ENCODE measurements around the gene GPC2.
"Not testable (repeated sequence)": the region's sequence is repeated elsewhere in the genome, so short reads cannot be mapped to it uniquely, and the experiment has no call there.

The GPC2 gene, protein sequence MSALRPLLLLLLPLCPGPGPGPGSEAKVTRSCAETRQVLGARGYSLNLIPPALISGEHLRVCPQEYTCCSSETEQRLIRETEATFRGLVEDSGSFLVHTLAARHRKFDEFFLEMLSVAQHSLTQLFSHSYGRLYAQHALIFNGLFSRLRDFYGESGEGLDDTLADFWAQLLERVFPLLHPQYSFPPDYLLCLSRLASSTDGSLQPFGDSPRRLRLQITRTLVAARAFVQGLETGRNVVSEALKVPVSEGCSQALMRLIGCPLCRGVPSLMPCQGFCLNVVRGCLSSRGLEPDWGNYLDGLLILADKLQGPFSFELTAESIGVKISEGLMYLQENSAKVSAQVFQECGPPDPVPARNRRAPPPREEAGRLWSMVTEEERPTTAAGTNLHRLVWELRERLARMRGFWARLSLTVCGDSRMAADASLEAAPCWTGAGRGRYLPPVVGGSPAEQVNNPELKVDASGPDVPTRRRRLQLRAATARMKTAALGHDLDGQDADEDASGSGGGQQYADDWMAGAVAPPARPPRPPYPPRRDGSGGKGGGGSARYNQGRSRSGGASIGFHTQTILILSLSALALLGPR

DNA sequence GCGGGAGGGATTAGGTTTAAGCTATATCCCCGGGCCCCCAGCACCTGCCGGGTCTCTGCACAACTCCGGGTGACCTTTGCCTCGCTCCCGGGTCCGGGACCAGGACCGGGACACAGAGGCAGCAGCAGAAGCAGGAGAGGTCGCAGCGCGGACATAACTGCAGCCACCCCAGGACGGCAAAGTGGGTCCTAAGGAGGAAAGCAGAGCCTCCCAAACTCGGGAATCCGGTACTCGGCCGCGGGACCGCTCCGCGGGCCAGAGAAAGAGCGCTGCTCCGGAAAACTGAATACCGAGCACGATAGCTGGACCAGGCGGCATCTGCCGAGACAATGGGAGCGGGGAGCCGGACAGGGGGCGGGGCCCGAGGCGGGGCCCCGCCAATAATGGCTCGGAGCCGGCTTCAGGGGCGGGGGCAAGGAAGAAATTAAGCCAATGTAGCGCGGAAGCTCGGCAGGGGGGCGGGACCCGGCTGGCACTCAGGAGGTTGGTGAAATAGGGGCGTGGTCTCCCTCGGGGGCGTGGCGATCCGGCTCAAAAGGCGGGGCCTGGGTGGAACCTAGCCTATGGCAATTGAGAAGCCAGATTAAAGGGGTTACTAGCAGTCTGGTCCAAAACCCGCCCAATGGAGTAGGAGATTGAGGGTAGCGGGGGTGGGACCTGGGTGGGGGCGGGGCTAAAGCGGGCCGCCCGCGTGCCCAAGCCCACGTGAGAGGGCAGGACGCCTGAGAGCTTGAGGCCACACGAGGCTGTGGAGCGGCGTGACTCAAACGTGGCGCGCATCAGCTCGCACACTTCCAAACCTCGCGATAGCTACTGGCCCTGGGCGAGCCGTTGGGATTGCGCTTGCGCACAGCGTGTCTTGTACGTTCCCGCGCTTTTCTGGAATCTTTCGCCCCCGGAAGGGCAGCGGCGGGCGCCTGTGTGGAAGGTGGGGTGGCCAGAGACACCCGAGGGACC lies at the start of gene GPC2, which contains the start of gene STAG3:
TSS of gene GPC2 (minus strand) at position 337 of the 957 bp plus-strand sequence. CDS start at position 155, 182 bp downstream.
TSS of gene STAG3 (plus strand) at position 874 of the 957 bp plus-strand sequence. CDS start 2,639 bp downstream, outside the sequence.
- DNase-seq = no peak

DNA sequence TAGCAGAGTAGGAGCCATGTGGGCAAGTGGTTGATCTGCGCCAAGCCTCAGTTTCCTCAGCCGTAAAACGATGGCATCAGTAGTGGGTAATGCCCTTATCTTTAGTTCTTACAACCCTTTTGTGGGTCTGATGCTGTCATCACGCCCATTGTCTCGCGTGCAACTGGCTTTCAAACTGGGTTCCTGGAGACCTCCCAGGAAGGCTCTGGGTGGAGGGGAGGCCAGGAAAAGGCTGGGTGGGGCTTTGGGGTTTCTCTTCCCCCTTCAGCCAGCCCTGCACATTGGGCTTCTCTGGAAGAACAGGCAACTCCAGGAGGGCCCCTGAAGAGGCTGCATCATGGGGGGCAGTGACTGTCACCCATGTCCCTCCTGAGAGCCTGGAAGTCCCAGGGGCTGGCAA lies 47.7 kb upstream of the GPC2 start:
- not testable (repeated sequence) for DNase-seq

DNA sequence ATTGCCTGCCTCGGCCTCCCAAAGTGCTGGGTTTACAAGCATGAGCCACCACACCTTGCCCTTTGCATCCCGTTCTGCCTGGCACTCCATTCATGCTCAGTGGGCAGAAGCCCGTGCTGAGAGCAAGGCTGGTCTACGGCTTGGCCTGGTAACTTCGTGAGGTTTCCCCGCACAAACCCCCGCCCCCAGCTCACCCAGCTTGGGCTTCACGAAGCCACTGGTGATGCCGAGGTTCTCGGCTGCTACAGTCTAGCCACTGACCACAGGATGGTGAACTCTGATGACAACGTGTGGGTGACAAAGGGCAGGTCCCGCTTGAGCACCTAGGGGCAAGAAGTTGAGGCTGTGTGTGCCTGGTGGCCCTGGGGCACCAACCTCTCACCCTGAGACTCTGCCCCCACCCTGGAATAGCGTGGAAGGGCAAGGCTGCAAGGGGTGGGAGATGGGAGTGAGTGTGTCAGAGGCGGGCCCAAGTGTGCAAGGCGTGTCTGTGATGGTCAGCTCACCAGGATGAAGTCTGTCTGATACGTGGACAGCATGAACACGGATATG lies 46.3 kb upstream of the GPC2 start:
- DNase-seq = not testable (repeated sequence)

- DNase-seq = no peak
Observed at GRCh38 chr7:100222445-100223132, 45.4 kb upstream of the GPC2 start.

GRCh38 chr7:100221767-100222444 lies 44.7 kb upstream of the GPC2 start:
- DNase-seq = no peak

- no peak for DNase-seq
Observed at GRCh38 chr7:100221231-100221718, 44.1 kb upstream of the GPC2 start.

DNA sequence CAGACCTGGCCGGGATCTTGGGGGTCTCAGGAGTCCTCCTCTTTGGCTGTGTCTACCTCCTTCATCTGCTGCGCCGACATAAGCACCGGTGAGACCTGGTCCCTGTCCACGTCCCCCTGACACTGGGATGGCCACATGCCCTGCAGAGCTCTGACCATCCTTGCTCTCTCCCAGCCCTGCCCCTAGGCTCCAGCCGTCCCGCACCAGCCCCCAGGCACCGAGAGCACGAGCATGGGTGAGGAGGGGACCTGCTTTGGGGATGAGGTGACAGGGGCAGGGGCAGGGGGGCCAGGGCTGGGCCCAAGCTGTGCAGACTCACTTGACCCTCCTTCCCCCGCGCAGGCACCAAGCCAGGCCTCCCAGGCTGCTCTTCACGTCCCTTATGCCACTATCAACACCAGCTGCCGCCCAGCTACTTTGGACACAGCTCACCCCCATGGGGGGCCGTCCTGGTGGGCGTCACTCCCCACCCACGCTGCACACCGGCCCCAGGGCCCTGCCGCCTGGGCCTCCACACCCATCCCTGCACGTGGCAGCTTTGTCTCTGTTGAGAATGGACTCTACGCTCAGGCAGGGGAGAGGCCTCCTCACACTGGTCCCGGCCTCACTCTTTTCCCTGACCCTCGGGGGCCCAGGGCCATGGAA lies 43.5 kb upstream of the GPC2 start:
- DNase-seq = no peak

DNA sequence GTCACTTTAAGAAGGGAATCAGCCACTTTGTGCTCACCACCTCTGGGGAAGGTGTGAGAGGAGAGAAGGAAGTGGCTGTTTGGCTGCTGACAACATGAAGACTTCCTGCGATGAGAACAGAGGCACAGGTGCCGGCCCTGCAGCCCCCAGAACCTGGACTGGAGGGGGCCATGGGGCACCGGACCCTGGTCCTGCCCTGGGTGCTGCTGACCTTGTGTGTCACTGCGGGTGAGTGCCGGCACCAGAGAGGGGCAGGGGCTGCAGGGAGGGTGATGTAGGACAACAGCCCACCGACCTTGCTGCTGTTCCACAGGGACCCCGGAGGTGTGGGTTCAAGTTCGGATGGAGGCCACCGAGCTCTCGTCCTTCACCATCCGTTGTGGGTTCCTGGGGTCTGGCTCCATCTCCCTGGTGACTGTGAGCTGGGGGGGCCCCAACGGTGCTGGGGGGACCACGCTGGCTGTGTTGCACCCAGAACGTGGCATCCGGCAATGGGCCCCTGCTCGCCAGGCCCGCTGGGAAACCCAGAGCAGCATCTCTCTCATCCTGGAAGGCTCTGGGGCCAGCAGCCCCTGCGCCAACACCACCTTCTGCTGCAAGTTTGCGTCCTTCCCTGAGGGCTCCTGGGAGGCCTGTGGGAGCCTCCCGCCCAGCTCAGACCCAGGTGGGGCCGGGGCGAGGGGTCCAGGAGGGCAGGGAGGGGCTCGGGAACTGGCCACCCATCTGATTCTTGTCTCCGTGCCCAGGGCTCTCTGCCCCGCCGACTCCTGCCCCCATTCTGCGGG lies 42.8 kb upstream of the GPC2 start, which contains the start of gene PVRIG:
TSS of gene PVRIG (plus strand) at position 149 of the 785 bp plus-strand sequence. CDS start at position 171, 22 bp downstream.
- DNase-seq = not testable (repeated sequence)

- DNase-seq = no peak
Observed at GRCh38 chr7:100219271-100219737, 42.1 kb upstream of the GPC2 start.

GRCh38 chr7:100217934-100218333 lies 40.8 kb upstream of the GPC2 start:
- peak in 1 of 2 experiments; percentile 62 for DNase-seq

GRCh38 chr7:100215895-100216294 lies 38.7 kb upstream of the GPC2 start:
- peak; percentile 65 to 93 for DNase-seq

GRCh38 chr7:100214356-100214755 lies 37.2 kb upstream of the GPC2 start:
- not testable (repeated sequence) for DNase-seq

DNA sequence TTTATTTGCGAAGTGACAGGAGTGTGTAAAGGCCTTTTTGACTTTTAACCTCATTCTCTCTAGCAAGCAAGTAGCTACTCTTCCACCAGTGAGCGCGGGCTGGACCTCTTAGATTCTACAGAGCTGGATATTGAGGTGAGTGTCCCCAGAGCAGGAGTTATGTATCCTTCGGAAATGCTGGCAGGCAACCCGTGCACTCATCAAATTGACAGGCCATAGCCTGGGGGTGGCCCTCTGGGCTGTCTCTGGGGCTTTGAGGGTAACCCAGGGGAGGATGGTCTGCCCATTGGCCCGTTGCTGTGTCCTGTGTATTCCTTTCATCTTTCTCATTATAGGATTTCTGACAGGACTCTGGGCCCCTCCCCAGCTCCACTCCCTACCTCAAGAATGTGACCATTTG lies 36.5 kb upstream of the GPC2 start:
- DNase-seq = no peak

- no peak for DNase-seq
Observed at GRCh38 chr7:100212631-100213286, 35.6 kb upstream of the GPC2 start.

DNA sequence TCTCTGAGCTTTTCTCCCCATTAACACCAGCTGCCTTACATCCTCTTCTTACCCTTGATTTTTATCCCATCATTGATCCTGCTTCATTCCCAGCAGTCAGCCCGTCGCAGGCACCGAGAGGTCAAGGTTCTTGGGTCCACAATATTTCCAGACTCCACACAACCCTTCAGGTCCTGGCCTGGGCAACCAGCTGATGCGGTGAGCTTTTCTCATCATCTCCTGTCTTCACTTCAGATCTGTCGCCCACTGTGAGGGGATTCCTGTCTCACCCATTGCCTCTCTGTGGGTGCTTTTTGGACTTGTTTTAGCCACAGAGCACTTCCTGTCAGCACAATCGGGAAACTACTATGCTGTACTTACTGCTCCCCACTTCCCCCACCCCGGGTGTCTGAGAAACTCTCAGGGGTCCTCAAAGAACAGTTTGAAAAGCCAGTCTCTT lies 34.2 kb upstream of the GPC2 start:
- no peak for DNase-seq

DNA sequence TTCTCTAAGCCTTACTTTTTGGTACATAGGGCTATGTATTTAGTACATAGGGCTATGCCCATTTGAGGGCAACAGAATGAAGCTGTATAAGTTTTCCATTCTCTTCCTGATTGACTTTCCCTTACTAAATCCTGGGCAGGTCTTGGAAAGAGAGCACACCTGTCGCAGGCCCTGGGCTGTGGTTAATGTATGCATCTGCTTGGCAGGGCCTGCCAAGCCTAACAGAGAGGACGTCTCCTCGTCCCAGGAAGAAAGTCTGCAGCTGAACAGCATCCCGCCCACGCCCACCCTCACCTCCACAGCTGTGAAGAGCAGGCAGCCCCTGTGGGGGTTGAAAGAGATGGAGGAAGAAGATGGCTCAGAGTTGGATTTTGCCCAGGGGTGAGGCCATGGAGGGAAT lies 33.6 kb upstream of the GPC2 start:
- no peak for DNase-seq

GRCh38 chr7:100209493-100209892 lies 32.3 kb upstream of the GPC2 start:
- DNase-seq = no peak

DNA sequence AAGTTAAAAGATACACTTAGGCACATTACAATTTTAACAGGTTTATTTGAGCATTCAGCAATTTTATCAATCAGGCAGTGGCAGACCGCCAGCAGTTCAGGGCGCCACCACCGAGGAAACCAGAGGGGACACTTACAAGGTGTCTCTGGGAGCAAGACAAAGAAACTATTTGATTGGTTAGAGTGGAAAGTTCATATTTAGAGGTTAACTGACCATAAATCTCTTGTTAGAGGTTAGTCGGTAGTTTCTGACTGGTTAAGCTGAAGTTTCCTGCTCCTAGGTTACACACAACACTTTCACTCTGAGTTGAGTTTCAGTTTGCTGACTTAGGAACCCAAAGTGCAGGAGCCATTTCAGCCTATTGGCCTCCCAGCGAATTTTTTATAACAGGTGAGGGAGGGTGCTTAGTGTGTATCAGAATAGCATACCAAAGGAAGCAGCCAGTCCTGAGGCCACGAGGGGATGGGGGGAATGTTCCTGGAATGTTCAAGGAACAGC lies 31.8 kb upstream of the GPC2 start:
- no peak for DNase-seq

- no peak for DNase-seq
Observed at GRCh38 chr7:100204454-100204853, 27.3 kb upstream of the GPC2 start.

Data from cerebellar nuclear complex (tissue), 1 donor.